ENCODE data around the gene GRIA3.
A peak's percentile ranks its signal among the peaks of the same experiment; 100 is the strongest.

Gene GRIA3

GRCh38 chrX:123424546-123424945 lies 240.5 kb downstream of the GRIA3 start:
- ATAC-seq (ENCODE audit: low read depth) (peak; percentile 87), DNase-seq (ENCODE audit: low spot score) (no peak)
- Histone ChIP-seq H3K27me3 (ENCODE audit: insufficient read depth, poor library complexity, severe bottlenecking) (no peaks in the 10 kb centered on the region), H3K4me1 (ENCODE audit: insufficient read depth, poor library complexity, severe bottlenecking) (peaks cover 15% of the 10 kb centered on the region), H3K27ac (ENCODE audit: poor library complexity, severe bottlenecking) (no peak overlapping the region), H3K9me3 (ENCODE audit: severe bottlenecking) (no peaks in the 10 kb centered on the region), H3K4me3 (ENCODE audit: severe bottlenecking) (no peak overlapping the region), H3K36me3 (ENCODE audit: low read depth) (no peaks in the 10 kb centered on the region)
- TF ChIP-seq, protein P1, sequence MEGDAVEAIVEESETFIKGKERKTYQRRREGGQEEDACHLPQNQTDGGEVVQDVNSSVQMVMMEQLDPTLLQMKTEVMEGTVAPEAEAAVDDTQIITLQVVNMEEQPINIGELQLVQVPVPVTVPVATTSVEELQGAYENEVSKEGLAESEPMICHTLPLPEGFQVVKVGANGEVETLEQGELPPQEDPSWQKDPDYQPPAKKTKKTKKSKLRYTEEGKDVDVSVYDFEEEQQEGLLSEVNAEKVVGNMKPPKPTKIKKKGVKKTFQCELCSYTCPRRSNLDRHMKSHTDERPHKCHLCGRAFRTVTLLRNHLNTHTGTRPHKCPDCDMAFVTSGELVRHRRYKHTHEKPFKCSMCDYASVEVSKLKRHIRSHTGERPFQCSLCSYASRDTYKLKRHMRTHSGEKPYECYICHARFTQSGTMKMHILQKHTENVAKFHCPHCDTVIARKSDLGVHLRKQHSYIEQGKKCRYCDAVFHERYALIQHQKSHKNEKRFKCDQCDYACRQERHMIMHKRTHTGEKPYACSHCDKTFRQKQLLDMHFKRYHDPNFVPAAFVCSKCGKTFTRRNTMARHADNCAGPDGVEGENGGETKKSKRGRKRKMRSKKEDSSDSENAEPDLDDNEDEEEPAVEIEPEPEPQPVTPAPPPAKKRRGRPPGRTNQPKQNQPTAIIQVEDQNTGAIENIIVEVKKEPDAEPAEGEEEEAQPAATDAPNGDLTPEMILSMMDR (IDR thresholded peaks at IDR 0.05; ENCODE audit: poor library complexity, severe bottlenecking), result no peak

- no peak for ATAC-seq (ENCODE audit: low read depth)
- TF ChIP-seq, protein P1 (IDR thresholded peaks at IDR 0.05; ENCODE audit: poor library complexity, severe bottlenecking), result no peak
Measured at GRCh38 chrX:123425471-123425870, 241.4 kb downstream of the GRIA3 start.

GRCh38 chrX:123425904-123426303 lies 241.8 kb downstream of the GRIA3 start:
- H3K9me3 ChIP-seq (ENCODE audit: severe bottlenecking), result no peaks in the 10 kb centered on the region
- ATAC-seq (ENCODE audit: low read depth) (peak; percentile 41; the same call in 1 of the 3 replicates), DNase-seq (ENCODE audit: low spot score) (no peak)
- no peak overlapping the region for H3K4me3 ChIP-seq (ENCODE audit: severe bottlenecking)
- H3K36me3 ChIP-seq (ENCODE audit: low read depth), result no peaks in the 10 kb centered on the region
- TF ChIP-seq, protein P1 (IDR thresholded peaks at IDR 0.05; ENCODE audit: poor library complexity, severe bottlenecking), result no peak
- H3K4me1 ChIP-seq (ENCODE audit: insufficient read depth, poor library complexity, severe bottlenecking), result peaks cover 15% of the 10 kb centered on the region
- no peaks in the 10 kb centered on the region for H3K27me3 ChIP-seq (ENCODE audit: insufficient read depth, poor library complexity, severe bottlenecking)
- no peak overlapping the region for H3K27ac ChIP-seq (ENCODE audit: poor library complexity, severe bottlenecking)

More at GRCh38 chrX:123425471-123425870, 241.4 kb downstream of the GRIA3 start:
- Histone ChIP-seq H3K27me3 (ENCODE audit: insufficient read depth, poor library complexity, severe bottlenecking) (no peaks in the 10 kb centered on the region), H3K4me1 (ENCODE audit: insufficient read depth, poor library complexity, severe bottlenecking) (peaks cover 15% of the 10 kb centered on the region), H3K9me3 (ENCODE audit: severe bottlenecking) (no peaks in the 10 kb centered on the region), H3K36me3 (ENCODE audit: low read depth) (no peaks in the 10 kb centered on the region), H3K27ac (ENCODE audit: poor library complexity, severe bottlenecking) (no peak overlapping the region), H3K4me3 (ENCODE audit: severe bottlenecking) (no peak overlapping the region)
- no peak for DNase-seq (ENCODE audit: low spot score)

GRCh38 chrX:123432361-123433150 lies 248.5 kb downstream of the GRIA3 start:
- Histone ChIP-seq H3K9me3 (ENCODE audit: severe bottlenecking) (no peaks in the 10 kb centered on the region), H3K4me3 (ENCODE audit: severe bottlenecking) (no peak overlapping the region), H3K4me1 (ENCODE audit: insufficient read depth, poor library complexity, severe bottlenecking) (no peaks in the 10 kb centered on the region), H3K36me3 (ENCODE audit: low read depth) (no peaks in the 10 kb centered on the region), H3K27me3 (ENCODE audit: insufficient read depth, poor library complexity, severe bottlenecking) (no peaks in the 10 kb centered on the region), H3K27ac (ENCODE audit: poor library complexity, severe bottlenecking) (no peak overlapping the region)
- 0 out of 3 replicates have a peak, but pooled peaks have one; percentile 29 for ATAC-seq (ENCODE audit: low read depth)
- no peak for DNase-seq (ENCODE audit: low spot score)
- TF ChIP-seq, protein P1 (IDR thresholded peaks at IDR 0.05; ENCODE audit: poor library complexity, severe bottlenecking), result no peak
